Activated T-cell treated with anti-CD3 and anti-CD28 coated beads for 1 hour (primary cell): Measurements from ENCODE around the gene PACS2.
"Not testable (repeated sequence)": the region's sequence is repeated elsewhere in the genome, so short reads cannot be mapped to it uniquely, and the experiment has no call there.

Source experiments
- DNase-seq: peaks from one replicate; pipeline ENCODE4 v3.0.0-alpha.2; 2020; ENCODE audit warnings: low read depth

Gene PACS2

GRCh38 chr14:105314287-105315200, at the start of gene PACS2:
Gene PACS2, plus strand, starts transcription at chr14:105314748. Its CDS starts 171 bp downstream, at chr14:105314919.
- peak; percentile 72 for DNase-seq

- DNase-seq = no peak
Observed at GRCh38 chr14:105267820-105268548, 46.6 kb upstream of the PACS2 start.

GRCh38 chr14:105268736-105269354, 45.7 kb upstream of the PACS2 start:
- no peak for DNase-seq

- DNase-seq = no peak
Observed at GRCh38 chr14:105269405-105269804, 45.1 kb upstream of the PACS2 start.

GRCh38 chr14:105271224-105271890, 43.2 kb upstream of the PACS2 start:
- DNase-seq = no peak

GRCh38 chr14:105272623-105273022, 41.9 kb upstream of the PACS2 start:
- DNase-seq = no peak

- no peak for DNase-seq
Observed at GRCh38 chr14:105273062-105273461, 41.5 kb upstream of the PACS2 start.

- DNase-seq = no peak
Observed at GRCh38 chr14:105274637-105275036, 39.9 kb upstream of the PACS2 start.

GRCh38 chr14:105275267-105275946, 39.1 kb upstream of the PACS2 start:
- DNase-seq = no peak

GRCh38 chr14:105277448-105277847, 37.1 kb upstream of the PACS2 start:
- DNase-seq = not testable (repeated sequence)

GRCh38 chr14:105279642-105280361, 34.7 kb upstream of the PACS2 start:
- DNase-seq = no peak

GRCh38 chr14:105280525-105280924, 34.0 kb upstream of the PACS2 start:
- DNase-seq = no peak

- DNase-seq = no peak
Observed at GRCh38 chr14:105281371-105282097, 33.0 kb upstream of the PACS2 start.

GRCh38 chr14:105282098-105282725, 32.3 kb upstream of the PACS2 start:
- DNase-seq = no peak

- DNase-seq = no peak
Observed at GRCh38 chr14:105283028-105283427, 31.5 kb upstream of the PACS2 start.

- no peak for DNase-seq
Observed at GRCh38 chr14:105283899-105284298, 30.6 kb upstream of the PACS2 start.

GRCh38 chr14:105285174-105285573, 29.4 kb upstream of the PACS2 start:
- no peak for DNase-seq

GRCh38 chr14:105286759-105287144, 27.8 kb upstream of the PACS2 start:
- DNase-seq = no peak

- no peak for DNase-seq
Observed at GRCh38 chr14:105287249-105288102, 27.1 kb upstream of the PACS2 start.
